Measurements from ENCODE around the gene METAP1. TPM values are rescaled to one million over a fixed set of nuclear protein-coding genes. Genes with fewer than 3 reads are reported as not detected.

The METAP1 gene
- total and polyA plus RNA-seq, 2 of the 8 experiments (the other 6 are each of a cell fraction or from before 2014, with no cell fraction given): 50.6 to 85.2 TPM

GRCh38 chr4:98961770-98962169, 33.8 kb upstream of the METAP1 start:
- Histone ChIP-seq H3K9ac (replicated peaks in 1 of 4; ENCODE audit: extremely low read depth in 1 of 4, low read depth in 3 of 4, low read length in 3 of 4) (no peak overlapping the region), H3K27ac (ENCODE audit: low read depth, low read length) (no peak overlapping the region), H4K91ac (replicated peaks; ENCODE audit: insufficient read length, low read length) (no peak overlapping the region), H3K14ac (ENCODE audit: insufficient read length) (no peak overlapping the region), H4K5ac (ENCODE audit: insufficient read length, low read depth, low read length) (no peak overlapping the region), H3K18ac (ENCODE audit: extremely low read depth, low read length) (no peak overlapping the region), H3K4ac (replicated peaks; ENCODE audit: insufficient read length, low read depth, low read length) (no peak overlapping the region), H3K36me3 (ENCODE audit: control insufficient read depth in 2 of 4, insufficient read depth in 4 of 4, low read length in 3 of 4) (no peaks in the 10 kb centered on the region), H2BK120ac (replicated peaks; ENCODE audit: low read depth, low read length) (no peak overlapping the region), H3K27me3 (replicated peaks in 1 of 4; ENCODE audit: control insufficient read depth in 3 of 4, extremely low read depth in 1 of 4, insufficient read depth in 3 of 4, low read length in 3 of 4) (no peaks in the 10 kb centered on the region), H3K79me2 (ENCODE audit: control insufficient read depth in 1 of 2, insufficient read depth in 2 of 2, low read length in 2 of 2) (no peaks in the 10 kb centered on the region), H2BK12ac (ENCODE audit: low read depth, low read length) (no peak overlapping the region), H4K8ac (ENCODE audit: extremely low read depth, insufficient read depth, low read length) (no peak overlapping the region), H3K23me2 (ENCODE audit: low read depth, low read length) (no peaks in the 10 kb centered on the region), H3K23ac (ENCODE audit: insufficient read length) (no peak overlapping the region), H2AK5ac (ENCODE audit: low read depth, low read length) (no peak overlapping the region), H3K9me3 (ENCODE audit: insufficient read depth in 2 of 2, low read depth in 1 of 2, low read length in 1 of 2) (0 out of 4 replicates have a peak, but pooled peaks cover 0 to 2% of the 10 kb centered on the region in 2 experiments), H3K4me2 (ENCODE audit: insufficient read depth in 1 of 2, low read depth in 2 of 2, low read length in 2 of 2) (no peak overlapping the region), H3K4me3 (ENCODE audit: extremely low read depth in 1 of 4, insufficient read depth in 2 of 4, low read depth in 3 of 4, low read length in 4 of 4) (no peak overlapping the region), H4K20me1 (replicated peaks in 1 of 2; ENCODE audit: control insufficient read depth in 1 of 2, insufficient read depth in 2 of 2, low read length in 2 of 2) (no peaks in the 10 kb centered on the region), H2BK15ac (ENCODE audit: low read length) (no peak overlapping the region), H3K56ac (replicated peaks; ENCODE audit: insufficient read length, low read depth, low read length) (no peak overlapping the region), H3K4me1 (replicated peaks in 1 of 4; ENCODE audit: control insufficient read depth in 3 of 4, insufficient read depth in 4 of 4, low read length in 3 of 4) (no peaks in the 10 kb centered on the region), H2AFZ (ENCODE audit: low read length) (no peak overlapping the region), H3K79me1 (ENCODE audit: low read depth, low read length) (no peaks in the 10 kb centered on the region), H2BK20ac (ENCODE audit: low read length) (no peak overlapping the region), H2BK5ac (ENCODE audit: low read depth, low read length) (no peak overlapping the region)
- POLR2A ChIA-PET (ENCODE audit: partially characterized antibody): interaction anchor here (1.5 kb wide), 1 partner anchor 34 kb away, joined by 4 read pairs; no protein-coding TSS in a partner anchor
- DNase-seq (ENCODE audit: low read depth in 1 of 2, low spot score in 2 of 2): no peak
- TF ChIP-seq CBX5 (IDR thresholded peaks at IDR 0.05; ENCODE audit: low read depth, low read length) (no peak), RNF2 (IDR thresholded peaks at IDR 0.05; ENCODE audit: borderline replicate concordance, low read depth, low read length, missing control alignments, poor library complexity, severe bottlenecking) (no peak), KDM1A (IDR thresholded peaks at IDR 0.05; ENCODE audit: borderline replicate concordance, low read length) (no peak), SP4 (IDR thresholded peaks at IDR 0.05; ENCODE audit: low read length) (no peak)
- no peak for FAIRE-seq
- WGBS, 2 experiments (ENCODE audit: extremely low coverage in 1 of 2, insufficient coverage in 1 of 2, insufficient read length in 1 of 2, insufficient replicate concordance in 2 of 2, low coverage in 1 of 2, low lambda C conversion rate in 2 of 2, missing lambda C conversion rate in 1 of 2): 94% methylated on average over 2 of the region's 2 CpGs; no CpG with 5 or more reads in 1 of the 2 experiments
- CTCF ChIA-PET (ENCODE audit: partially characterized antibody): interaction anchor here (0.5 to 1.3 kb wide), 4 partner anchors 17 to 598 kb away, joined by 3 to 5 read pairs (median 4); no protein-coding TSS in a partner anchor
